GM12801 (cell line): ENCODE data around the gene SULF2.

Source experiments
- TF ChIP-seq, protein P1 (sequence below): IDR thresholded peaks from one replicate; pipeline ENCODE4 v1.5.1; 2011; ENCODE audit warnings: control low read depth; ENCODE audit not compliant: insufficient read length; ENCODE audit errors: extremely low read depth

Gene SULF2

DNA sequence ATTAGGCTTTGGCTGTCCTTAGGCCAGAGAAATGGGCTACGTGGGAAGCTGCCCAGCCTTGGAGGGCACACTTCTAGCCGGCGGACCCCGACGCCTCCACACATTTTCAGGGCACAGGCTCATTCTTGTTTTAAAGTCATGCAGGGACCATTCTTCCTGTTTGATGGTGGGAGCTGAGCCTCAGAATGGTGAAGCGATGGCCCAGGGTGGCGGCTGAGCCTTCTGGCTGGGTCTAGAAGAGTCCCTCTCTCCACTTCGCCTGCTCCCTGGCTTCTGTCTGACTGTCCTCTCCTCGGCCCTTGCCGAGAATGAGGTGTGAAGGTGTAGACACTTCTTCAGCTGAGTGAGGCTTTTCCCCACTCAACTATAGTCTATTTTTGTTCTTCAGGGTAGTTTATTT lies 114.4 kb downstream of the SULF2 start:
- TF ChIP-seq, protein P1, sequence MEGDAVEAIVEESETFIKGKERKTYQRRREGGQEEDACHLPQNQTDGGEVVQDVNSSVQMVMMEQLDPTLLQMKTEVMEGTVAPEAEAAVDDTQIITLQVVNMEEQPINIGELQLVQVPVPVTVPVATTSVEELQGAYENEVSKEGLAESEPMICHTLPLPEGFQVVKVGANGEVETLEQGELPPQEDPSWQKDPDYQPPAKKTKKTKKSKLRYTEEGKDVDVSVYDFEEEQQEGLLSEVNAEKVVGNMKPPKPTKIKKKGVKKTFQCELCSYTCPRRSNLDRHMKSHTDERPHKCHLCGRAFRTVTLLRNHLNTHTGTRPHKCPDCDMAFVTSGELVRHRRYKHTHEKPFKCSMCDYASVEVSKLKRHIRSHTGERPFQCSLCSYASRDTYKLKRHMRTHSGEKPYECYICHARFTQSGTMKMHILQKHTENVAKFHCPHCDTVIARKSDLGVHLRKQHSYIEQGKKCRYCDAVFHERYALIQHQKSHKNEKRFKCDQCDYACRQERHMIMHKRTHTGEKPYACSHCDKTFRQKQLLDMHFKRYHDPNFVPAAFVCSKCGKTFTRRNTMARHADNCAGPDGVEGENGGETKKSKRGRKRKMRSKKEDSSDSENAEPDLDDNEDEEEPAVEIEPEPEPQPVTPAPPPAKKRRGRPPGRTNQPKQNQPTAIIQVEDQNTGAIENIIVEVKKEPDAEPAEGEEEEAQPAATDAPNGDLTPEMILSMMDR: no peak

DNA sequence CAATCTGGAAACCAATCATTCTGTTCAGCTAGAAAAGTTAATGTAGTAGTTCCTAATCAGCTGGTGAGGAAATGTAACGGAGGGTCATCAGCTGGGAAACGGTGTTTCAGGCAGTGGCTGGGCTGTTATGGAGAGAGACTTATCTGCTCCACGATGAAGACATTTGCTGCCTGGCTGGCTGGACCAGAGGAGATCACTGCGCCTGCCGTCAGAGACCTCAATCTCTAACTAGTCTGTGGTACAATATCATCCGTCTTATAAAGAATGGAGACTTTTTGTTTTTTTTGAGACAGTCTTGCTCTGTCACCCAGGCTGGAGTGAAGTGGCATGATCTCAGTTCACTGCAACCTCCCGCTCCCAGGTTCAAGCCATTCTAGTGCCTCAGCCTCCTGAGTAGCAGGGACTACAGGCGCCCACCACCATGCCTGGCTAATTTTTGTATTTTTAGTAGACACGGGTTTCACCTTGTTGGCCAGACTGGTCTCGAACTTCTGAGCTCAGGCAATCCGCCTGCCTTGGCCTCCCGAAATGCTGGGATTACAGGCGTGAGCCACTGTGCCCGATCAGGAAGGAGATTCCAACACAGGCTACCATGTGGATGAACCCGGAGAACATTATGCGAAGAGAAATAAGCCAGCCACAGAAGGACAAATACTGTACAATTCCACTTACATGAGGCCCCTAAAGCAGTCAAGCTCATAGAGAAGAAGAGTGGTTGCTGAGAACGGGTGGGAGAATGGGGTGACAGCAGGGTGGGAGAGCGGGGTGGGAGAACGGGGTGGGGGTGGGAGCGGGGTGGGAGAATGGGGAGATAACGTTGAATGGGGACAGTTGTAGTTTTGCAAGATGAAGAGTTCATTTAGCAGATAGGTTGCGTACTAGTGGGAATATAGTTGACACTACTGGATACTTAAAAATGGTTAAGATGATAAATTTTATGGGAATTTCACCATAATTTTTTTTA lies 115.1 kb downstream of the SULF2 start:
- TF ChIP-seq, protein P1: no peak

DNA sequence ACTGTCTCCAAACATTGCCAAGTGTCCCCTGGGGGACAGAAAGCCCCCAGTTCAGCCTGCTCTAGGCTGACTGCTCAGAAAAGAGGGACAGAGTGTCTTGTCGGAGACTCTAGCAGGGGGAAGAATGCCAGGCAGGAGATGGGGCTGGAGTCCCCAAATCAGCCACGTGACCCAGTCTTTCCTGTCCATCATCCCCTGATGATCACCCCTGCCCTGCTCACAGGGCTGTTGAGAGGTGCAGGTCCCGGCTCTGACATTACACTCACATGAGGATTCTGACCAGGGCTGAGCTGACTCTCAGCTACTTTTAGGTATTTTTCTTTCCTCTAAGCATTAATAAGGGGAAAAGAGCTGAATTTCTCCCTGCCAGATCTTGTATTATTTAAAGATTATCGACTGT lies 115.8 kb downstream of the SULF2 start:
- TF ChIP-seq, protein P1: no peak

DNA sequence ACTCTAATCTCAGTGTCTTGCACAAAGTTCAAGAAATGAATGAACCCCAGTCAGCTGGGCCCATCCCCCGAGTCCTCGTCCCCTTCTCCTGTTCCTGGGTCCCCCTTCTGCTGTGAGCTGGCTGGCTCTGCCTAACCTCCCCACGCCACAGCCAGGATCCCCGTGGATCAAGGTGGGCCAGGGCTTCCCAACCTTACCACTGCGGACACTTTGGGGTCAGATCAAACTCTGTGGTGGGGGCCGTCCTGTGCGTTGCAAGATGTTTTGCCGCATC lies 116.2 kb downstream of the SULF2 start:
- TF ChIP-seq, protein P1: no peak

DNA sequence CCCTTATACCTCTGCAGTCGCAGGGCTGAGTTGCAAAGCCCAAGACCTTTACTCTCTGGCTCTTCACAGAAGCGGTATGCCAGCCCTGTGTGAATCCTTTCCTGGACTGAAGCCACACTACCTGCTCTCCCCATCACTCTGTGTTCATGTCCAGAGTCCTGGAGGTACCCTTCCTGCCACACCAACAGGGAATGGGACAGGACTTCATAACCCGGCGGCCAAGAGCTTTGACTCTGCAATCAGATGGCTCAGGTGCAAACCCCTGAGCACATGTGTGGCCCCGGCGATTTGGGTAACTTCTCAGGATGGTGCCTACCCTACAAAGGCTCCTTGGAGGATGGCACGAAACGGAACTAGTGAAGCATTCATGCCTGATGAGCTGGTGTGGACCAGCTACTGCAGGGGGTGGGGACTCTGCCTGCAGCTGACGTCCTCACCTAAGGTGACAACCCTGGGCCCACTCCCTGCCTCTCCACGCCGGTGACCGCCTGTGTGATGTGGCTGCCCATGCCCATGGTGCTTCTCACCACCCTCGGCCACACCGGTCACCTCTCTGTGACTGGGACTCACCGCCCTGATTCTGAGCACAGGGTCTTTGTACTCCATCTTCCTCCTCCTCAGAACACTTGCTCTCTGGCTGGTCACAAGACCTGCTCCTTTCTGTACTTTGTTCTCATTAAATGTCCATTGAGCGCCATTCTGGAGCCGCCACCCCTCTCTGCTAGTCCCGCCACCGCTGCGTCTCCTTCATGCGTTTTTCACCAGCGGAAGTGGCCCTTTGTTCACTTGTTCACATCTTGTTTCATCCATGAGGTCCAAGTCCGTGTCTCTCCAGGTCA lies 116.7 kb downstream of the SULF2 start:
- TF ChIP-seq, protein P1: no peak

DNA sequence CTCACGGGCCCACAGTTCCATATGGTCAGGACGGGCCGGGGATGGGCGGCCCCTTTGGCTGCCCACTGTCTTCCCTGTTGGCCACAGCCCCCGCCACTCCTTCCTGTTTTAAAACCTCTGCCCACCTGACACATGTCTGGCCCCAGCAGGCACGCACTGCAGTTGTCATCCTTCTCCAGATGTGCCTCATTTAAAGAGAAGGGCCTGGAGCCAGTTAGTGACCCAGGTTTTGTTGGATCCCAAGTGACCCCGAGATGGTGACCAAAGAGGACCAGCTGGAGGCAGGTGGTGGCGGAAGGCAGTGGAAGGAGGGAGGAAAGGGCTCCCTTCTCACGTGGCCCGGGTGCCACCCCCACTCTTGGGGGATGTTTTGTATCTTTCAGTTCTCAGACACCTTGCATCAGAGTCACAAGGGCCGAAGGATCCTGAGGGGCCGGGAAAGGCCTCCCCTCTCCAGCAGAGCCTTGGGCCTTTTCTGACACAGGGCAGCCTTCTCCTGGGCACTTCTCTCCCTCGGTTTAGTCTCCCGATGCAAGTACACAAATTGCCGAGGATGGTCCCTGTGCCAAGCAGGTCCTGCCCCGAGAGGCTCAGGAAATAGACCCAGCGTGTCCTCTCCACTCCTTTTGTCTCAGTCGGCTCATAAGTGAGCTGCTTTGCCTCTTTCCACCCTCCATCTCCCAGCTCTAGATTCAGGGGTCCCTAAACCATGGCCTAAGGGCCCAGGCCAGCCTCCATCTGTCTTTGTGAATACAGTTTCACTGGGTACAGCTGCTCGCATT lies 117.6 kb downstream of the SULF2 start:
- TF ChIP-seq, protein P1: no peak

DNA sequence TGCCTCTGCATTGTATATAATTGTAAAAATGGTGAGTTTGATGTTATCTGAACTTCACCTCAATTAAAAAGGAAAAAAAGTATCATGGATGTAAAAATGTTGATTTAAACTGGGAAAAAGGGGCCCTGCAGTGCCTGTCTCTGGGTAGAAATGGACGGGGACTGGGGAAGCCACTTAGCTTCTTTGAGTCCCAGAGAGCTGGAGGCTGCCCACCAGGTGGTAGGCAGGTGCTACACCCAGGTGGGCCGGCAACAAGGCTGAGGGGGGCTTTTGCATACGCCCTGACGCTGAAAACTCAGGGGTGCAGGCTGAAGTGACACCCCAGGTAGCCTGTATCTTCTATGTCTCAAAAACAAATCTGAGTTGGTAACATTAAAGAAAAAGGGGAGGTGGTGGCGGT lies 118.2 kb downstream of the SULF2 start:
- TF ChIP-seq, protein P1: no peak
